PFSK-1 (cell line): ENCODE measurements around the gene B4GALT2.

ENCODE experiments used
- POLR2AphosphoS5 ChIP-seq: IDR thresholded peaks from 2 replicates; pipeline ENCODE4 v1.6.1; 2012; ENCODE audit warnings: low read depth, mild to moderate bottlenecking, control low read depth, low read length, moderate library complexity
- TF ChIP-seq, protein P1 (sequence below), 2 experiments: IDR thresholded peaks; 2 replicates each; pipeline versions ENCODE4 v1.6.1 to v1.8.0; 2011 to 2012; ENCODE audit warnings: low read depth in 2 of 2, low read length in 2 of 2, control low read depth in 1 of 2, inconsistent platforms in 1 of 2, mild to moderate bottlenecking in 1 of 2, moderate library complexity in 1 of 2; ENCODE audit not compliant: insufficient read depth in 1 of 2

DNA sequence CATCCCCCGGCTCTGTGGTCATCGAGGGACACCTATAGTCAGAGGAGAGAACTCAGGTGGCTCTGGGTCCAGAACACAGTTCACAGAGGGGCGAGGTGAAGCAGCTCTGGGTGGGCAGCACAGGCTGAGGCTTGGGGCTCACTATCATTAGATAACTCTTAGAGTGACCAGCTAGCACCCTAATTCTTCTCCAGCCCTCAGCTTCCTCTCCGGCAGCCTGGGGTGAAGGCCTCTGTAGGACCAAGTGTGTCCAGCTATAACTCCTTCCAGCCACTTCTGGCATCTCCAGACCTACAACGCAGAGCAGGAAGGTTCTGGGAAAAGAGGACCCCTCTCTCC lies 44.1 kb upstream of the B4GALT2 start:
- no peak for TF ChIP-seq POLR2AphosphoS5
- TF ChIP-seq, protein P1, sequence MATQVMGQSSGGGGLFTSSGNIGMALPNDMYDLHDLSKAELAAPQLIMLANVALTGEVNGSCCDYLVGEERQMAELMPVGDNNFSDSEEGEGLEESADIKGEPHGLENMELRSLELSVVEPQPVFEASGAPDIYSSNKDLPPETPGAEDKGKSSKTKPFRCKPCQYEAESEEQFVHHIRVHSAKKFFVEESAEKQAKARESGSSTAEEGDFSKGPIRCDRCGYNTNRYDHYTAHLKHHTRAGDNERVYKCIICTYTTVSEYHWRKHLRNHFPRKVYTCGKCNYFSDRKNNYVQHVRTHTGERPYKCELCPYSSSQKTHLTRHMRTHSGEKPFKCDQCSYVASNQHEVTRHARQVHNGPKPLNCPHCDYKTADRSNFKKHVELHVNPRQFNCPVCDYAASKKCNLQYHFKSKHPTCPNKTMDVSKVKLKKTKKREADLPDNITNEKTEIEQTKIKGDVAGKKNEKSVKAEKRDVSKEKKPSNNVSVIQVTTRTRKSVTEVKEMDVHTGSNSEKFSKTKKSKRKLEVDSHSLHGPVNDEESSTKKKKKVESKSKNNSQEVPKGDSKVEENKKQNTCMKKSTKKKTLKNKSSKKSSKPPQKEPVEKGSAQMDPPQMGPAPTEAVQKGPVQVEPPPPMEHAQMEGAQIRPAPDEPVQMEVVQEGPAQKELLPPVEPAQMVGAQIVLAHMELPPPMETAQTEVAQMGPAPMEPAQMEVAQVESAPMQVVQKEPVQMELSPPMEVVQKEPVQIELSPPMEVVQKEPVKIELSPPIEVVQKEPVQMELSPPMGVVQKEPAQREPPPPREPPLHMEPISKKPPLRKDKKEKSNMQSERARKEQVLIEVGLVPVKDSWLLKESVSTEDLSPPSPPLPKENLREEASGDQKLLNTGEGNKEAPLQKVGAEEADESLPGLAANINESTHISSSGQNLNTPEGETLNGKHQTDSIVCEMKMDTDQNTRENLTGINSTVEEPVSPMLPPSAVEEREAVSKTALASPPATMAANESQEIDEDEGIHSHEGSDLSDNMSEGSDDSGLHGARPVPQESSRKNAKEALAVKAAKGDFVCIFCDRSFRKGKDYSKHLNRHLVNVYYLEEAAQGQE (IDR thresholded peaks at IDR 0.05; ENCODE audit: insufficient read depth in 1 of 2, low read depth in 2 of 2, low read length in 2 of 2): no peak
